Stimulated activated CD8-positive, alpha-beta memory T cell treated with anti-CD3 and anti-CD28 coated beads, Interleukin-4, amount 100 ng/mL, for 48 hours (primary cell): Measurements from ENCODE around the gene CRADD.
"Not testable (repeated sequence)": the region's sequence is repeated elsewhere in the genome, so short reads cannot be mapped to it uniquely, and the experiment has no call there.

Experiments used
- DNase-seq: peaks from one replicate; pipeline ENCODE4 v3.0.0-alpha.2; 2020

CRADD gene

DNA sequence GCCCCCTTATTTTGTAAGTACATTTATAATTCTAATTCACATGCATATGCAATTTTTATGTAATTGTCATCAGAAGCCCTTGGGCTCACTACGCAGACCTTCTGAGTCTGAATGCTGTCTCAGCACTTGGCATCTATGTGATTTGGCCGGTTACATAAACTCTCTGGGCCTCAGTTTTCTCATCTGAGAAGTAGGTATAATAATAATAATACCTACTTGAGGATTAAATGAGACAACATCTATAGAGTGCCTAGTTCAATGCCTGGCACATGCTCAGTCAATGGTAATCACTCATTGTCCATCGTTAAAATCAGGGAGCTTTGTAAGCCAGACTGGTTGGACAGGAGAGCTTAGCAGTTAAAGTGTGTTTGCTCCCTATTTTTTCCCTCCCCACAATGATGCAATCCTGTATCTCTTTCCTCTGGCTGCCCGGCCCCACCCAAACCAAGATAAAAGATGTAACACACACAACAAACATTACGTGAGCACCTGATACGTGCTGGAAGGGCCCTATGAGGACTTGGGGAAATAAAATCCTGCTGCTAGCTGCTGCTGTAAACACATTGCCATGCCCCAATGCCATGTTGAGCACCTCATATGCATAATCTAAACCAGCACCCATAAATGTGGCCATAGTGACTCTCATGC lies 235.0 kb downstream of the CRADD start:
- no peak for DNase-seq

DNA sequence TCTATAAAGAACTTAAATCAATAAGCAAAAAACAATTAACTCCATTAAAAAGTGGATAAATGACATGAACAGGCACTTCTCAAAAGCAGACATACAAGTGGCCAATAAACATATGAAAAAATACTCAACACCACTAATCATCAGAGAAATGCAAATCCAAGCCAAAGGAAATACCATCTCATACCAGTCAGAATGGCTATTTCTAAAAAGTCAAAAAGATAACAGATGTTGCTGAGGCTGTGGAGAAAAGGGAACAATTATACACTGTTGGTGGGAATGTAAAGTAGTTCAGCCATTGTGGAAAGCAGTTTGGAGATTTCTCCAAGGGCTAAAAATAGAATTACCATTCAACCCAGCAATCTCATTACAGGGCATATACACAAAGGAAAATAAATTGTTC lies 236.7 kb downstream of the CRADD start:
- no peak for DNase-seq

DNA sequence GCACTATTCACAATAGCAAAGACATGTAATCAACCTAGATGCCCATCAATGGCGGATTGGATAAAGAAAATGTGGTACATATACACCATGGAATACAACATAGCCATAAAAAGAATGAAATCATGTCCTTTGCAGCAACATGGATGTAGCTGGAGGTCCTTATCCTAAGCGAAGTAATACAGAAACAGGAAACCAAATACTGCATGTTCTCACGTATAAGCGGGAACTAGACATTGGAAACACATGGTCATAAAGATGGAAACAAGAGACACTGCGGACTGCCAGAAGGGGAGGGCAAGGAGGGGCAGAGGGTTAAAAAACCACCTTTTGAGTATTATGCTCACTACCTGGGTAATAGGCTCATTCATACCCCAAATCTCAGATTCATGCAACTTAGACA lies 237.1 kb downstream of the CRADD start:
- no peak for DNase-seq

DNA sequence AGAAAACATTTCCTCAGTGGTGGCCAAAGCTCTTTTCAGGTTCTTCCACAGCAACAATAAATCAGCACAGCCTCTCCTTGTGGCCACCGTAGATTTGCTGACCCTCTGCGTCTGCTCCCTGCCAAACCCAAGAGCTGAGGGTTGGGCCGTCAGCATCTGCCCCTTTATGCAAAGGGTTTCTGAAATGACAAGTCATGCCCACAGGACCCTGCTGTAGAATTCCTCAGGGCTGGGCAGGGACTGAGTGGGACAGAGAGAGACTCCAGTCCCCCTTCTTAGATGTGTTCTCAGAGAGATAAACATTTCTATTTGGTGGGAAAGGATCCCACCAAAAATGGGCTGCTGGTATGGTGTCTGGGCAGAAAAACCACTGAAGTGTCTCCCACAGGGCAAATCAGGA lies 238.2 kb downstream of the CRADD start:
- no peak for DNase-seq

DNA sequence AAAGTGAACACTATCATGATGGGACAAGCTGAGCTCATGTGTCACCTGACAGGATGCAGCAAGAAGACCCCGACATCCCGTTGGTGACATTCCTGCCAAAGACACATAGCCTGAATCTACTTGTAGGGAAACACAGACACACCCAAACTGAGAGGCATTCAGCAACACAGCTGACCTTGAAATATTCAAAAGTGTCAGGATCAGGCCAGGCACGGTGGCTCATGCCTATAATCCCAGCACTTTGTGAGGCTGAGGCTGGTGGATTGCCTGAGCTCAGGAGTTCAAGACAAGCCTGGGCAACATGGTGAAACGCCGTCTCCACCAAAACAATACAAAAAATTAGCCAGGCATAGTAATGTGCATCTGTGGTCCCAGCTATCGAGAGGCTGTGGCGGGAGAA lies 239.2 kb downstream of the CRADD start:
- DNase-seq: no peak

DNA sequence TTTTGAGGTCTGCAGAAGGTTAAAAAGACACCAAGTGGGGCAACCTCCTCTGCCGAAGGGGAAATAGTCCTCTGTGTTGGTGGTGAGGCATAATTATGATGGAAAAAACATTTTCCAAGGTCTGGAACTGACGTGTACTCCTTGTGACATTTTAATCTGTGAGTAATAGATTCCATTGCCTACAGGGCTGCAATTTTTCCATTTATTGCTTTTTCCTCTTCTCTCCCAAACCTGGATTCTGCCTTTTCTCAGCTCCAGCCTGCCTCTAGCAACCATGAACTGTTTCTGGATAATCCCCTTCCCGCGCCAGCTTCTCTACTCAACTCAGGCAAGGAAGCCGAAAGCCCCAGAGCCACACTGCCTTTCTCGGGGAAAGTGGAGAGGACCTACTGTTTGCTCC lies 241.1 kb downstream of the CRADD start:
- DNase-seq: no peak

DNA sequence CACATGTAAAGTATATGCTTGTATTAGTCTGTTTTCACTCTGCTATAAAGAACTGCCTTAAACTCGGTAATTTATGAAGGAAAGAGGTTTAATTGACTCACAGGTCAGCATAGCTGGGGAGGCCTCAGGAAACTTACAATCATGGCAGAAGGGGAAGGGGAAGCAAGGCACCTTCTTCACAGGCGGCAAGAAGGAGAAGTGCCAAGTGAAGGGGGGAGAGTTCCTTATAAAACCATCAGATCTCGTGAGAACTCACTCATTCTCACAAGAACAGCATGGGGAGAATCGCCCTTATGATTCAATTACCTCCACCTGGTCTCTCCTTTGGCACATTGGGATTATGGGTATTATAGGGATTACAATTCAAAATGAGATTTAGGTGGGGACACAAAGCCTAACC lies 241.7 kb downstream of the CRADD start:
- DNase-seq: no peak

DNA sequence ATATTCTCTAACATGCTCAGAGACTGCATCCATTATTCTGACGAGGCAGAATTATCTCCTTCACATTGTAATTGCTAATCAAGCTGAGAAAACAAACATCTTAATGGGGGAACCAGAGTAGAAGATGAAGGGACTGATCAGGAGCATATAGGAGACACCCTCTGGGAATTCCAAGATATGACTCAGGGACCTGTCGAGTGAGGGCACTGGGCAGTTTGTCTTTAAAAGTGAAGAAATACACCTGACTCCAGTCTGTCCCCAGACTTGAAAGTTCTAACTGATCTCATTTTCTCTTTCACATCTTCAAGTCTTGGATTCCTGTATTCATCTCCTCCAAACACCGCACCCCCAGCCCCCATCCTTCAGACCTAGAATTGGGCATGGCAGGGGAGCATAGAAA lies 244.3 kb downstream of the CRADD start:
- no peak for DNase-seq

DNA sequence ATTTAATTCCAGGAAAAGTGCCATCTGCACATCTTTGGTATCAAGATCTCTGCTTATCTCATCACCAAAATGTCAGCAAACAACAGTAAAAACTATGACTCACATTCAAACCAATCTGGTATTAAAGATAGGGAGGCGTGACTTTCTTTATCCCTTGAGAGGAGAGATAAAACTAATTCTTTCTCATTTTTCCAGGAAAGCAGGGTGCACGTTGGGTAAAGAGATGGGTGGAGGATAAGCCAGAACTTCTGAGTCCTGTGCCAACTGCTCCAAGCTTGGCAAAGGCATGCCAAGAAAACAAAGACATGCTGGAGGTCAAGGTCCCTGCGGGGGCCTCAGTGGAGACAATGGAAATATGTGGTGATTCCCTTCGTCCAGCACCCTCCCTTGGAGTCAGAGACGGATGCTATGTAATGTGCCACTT lies 245.4 kb downstream of the CRADD start:
- no peak for DNase-seq

DNA sequence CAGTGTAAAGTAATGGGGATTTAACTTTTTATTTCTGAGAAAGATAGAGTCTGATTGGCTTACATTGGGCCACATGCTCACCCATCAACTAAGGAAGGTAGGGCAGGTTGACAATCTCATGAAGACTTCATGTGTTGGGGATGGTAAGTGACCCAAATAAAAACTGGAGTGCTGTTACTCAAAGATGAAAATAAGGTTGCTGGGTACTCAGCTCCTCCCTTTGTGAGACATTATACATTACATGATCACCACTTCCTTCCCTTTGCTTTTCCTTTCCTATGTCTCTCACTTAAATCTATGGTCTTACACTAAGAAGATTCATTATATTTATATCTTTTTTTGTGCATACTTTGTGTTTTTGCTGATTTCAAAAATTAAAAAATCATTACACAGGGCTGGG lies 247.2 kb downstream of the CRADD start:
- no peak for DNase-seq

DNA sequence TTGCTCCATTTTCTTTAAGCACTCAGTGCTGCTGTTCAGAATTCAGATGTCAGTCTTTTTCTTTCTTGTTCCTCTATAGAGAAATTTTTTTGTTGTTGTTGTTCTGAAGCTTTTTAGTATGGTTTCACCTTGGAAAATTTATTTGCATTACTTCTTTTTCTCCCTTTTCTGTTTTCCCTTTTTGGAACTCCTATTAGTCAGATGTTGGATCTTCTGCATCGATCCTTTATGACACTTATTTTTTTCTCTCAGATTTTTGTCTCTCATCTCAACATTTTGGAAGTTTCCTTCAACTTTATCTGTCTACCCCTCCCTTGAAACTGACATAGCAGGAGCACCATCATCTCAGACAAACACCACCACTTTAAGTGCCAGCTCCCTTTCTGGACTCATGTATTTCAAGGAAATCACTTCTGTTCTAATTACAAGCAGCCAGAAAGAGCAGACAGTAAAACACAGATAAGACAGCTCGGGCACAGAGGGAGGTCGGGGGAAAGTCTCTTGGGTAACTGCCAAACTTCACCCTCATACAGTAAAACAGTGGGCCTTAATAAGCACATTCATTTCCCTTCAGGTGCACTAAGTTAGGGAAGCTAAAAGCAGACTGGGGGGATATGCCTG lies 248.5 kb downstream of the CRADD start:
- DNase-seq: no peak

DNA sequence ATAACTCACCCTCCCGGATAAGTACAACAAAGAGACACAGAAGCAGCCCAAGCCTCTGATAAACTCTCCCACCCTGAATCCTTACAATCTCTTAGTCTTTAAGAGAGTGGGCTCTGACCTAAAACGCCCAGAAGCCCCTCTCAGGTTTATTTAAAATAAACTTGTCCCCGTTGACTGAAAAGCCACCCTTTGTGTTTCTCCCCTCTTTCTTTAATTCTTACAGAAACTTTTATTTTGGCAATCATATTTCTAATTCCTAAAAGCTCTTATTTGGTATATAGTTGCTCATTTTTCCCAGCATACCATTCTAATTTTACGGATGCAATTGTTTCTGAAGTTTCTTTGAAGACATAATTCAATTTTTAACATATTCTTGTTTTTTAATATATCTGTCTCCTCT lies 249.1 kb downstream of the CRADD start:
- DNase-seq: no peak

DNA sequence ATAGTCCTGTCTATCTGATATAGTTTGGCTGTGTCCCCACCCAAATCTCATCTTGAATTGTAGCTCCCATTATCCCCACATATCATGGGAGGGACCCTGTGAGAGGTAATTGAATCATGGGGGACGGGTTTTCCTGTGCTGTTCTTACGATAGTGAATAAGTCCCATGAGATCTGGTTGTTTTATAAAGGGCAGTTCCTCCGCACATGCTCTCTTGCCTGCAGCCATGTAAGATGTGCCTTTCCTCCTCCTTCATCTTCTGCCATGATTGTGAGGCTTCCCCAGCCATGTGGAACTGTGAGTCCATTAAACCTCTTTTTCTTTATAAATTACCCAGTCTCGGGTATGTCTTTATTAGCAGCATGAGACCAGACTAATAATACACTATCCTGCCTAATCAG lies 251.9 kb downstream of the CRADD start:
- not testable (repeated sequence) for DNase-seq

DNA sequence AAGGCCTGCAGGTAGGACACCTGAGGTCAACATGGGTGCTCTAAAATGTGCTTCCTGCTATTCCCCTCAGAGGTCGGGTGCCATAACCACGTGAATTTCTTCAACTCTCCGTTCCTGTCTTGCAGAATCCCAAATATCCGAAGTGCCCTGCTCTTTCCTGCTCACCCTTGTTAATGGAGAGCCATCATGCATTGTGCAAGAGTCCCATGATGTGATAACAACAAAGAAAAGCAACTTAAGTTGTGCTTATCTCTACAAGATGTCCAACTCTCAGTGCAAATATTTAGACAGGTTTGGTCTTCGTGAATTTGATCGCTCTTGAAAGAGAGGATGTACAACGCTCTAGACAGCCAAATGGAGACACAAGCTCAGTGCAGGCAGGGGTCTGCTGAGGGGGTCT lies 260.6 kb downstream of the CRADD start:
- DNase-seq: no peak

DNA sequence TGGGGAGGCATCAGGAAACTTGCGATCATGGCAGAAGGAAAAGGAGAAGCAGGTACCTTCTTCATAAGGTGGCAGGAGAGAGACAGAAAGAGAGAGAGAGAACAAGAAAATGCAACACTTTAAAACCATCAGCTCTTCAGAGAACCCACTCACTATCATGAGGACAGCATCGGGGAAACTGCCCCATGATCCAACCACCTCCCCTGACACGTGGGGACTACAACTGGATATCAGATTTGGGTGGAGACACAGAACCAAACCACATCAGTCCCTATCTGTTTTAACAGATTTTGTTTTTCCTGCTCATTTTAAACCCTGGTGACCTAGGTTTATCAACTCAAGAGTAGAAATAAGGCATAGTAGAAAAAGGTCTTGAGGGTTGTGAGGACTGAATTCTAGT lies 261.1 kb downstream of the CRADD start:
- DNase-seq: no peak

DNA sequence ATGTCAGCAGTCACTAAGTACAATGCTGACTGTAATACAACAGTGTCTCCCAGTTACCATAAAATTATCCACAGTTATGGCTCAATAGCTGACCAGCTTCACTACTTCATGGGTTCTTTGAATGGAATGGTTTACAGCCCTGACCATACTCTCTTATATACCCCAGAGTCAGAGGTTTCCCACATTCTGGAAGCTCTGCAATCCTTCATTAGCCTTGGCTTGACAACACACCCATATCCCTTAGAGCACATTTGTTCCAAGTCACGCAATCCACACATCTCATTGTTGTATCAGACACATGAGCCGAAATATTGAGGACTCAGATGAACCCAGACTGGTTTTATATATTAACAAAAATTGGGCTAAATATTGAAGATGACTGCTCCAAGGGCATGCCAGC lies 261.8 kb downstream of the CRADD start:
- DNase-seq: no peak

DNA sequence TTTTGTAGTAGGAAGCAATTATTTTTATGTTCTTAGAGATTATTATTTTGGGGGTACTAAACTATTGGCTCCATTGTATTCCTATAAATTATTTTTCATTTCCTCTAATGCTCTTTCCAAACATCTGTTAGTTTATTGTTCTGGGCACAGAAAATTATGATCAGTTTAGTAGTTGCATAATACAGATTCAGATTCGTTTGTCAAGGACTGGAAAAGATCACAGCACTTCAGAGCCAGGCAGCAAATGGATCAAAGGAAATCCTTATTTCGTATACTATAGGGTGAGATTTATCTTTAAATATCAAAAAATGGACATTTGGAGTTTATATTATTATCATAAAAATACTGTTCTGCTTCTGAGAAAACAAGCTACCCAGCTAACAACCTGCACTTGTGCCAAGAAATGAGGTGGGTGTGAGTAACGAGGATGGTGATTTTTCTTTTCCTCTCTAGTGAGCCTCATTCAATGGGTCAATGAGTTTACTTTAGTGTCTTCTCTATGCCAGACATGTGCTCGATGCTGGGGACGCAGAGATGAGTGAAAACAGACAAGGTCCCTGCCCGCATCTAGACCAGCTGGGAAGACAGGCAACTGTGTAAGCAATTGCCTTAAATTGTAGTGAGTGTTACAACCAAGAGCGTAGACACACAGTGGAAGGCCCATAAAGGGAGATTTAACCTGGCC lies 262.6 kb downstream of the CRADD start:
- no peak for DNase-seq

DNA sequence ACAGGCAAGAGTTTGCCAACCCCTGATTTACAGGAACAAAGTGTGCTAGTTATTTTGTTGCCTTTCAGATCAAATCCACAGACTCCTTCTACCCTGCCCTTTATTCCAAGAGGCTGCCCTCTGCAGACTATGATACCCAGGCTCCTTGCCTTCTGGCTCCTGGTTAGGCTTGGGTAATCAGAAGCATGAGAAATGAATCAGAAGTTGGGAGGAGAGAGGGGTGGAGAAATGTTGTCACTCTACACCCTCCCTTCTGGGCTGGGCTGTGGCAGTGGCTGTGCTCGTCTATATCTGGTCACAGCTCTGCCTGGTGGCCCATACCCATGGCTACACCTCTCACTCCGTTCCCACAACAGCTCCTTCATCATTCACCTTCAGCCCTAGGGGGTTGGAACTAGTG lies 266.6 kb downstream of the CRADD start:
- no peak for DNase-seq

DNA sequence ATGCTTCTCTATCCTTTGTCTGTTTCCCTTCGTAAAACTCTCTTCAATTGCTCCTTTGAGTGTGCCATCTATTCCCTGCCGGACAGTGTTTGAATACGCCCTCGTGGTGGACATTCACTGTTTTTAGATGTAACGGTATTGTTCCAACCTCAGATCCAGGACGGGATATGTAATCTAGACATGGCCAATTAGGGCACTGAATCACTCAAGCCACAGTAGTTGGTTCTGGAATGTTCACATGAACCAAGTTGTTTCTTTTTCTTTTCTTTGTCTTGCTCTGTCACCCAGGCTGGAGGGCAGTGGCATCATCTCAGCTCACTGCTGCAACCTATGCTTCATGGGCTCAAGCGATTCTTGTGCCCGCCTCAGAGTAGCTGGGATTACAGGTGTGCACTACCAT lies 267.0 kb downstream of the CRADD start:
- DNase-seq: no peak
